H54 (cell line): ENCODE measurements around the gene PPME1.

Source experiments
- DNase-seq: peaks from one replicate; pipeline ENCODE4 v3.0.0; 2011; ENCODE audit warnings: low spot score, mixed read lengths; ENCODE audit not compliant: insufficient read length
- FAIRE-seq: peaks from 3 replicates; lab custom pipeline; 2011; peaks lifted over from hg19 to GRCh38; lab: Jason Lieb, UNC
- POLR2A ChIP-seq: IDR thresholded peaks from 2 replicates; pipeline ENCODE4 v1.6.1; 2011; ENCODE audit warnings: low read depth, mild to moderate bottlenecking, low read length

PPME1 gene

GRCh38 chr11:74288911-74289310 lies 117.8 kb downstream of the PPME1 start:
- TF ChIP-seq POLR2A: no peak
- FAIRE-seq (no peak), DNase-seq (no peak)

GRCh38 chr11:74297484-74297883 lies 126.4 kb downstream of the PPME1 start:
- no peak for TF ChIP-seq POLR2A
- no peak for DNase-seq
- FAIRE-seq: no peak

GRCh38 chr11:74299015-74299414 lies 127.9 kb downstream of the PPME1 start:
- DNase-seq (no peak), FAIRE-seq (no peak)
- no peak for TF ChIP-seq POLR2A
